H1 (cell line): ENCODE measurements around the gene TMPO. TPM values are rescaled to one million over a fixed set of nuclear protein-coding genes. Genes with fewer than 3 reads are reported as not detected.

Experiments
- BACH1 ChIP-seq: IDR thresholded peaks from 2 replicates; pipeline ENCODE4 v1.6.1; 2012; ENCODE audit warnings: low read length, improper control_type of control experiment
- EZH2 ChIP-seq: fragments of 200-600 bp; sonication (generic); IDR thresholded peaks from 2 replicates; pipeline ENCODE4 v1.7.1; 2012; ENCODE audit warnings: low read depth, mild to moderate bottlenecking, moderate library complexity, low read length, inconsistent platforms; ENCODE audit not compliant: severe bottlenecking
- GTF2F1 ChIP-seq: IDR thresholded peaks from 2 replicates; pipeline ENCODE4 v1.6.1; 2012; ENCODE audit warnings: low read depth, low read length, improper control_type of control experiment, borderline replicate concordance
- JUND ChIP-seq: IDR thresholded peaks from 2 replicates; pipeline ENCODE4 v1.6.1; 2011; ENCODE audit warnings: mild to moderate bottlenecking, improper control_type of control experiment, low read length
- polyA plus RNA-seq, 7 experiments: library from polyadenylated mRNA; depleted of rRNA in 3 of 7; stranded (reverse) in 5 of 7; unstranded in 2 of 7; fragments of >200 nt in 5 of 7; fragments of 200-250 nt in 2 of 7; gene quantifications; 1 replicate in 5 of 7; 2 replicates in 1 of 7; 4 replicates in 1 of 7; pipeline versions ENCODE4 v1.2.1 to v1.2.3, GENCODE V29; 2011 to 2013; ENCODE audit warnings: missing spikeins in 2 of 7, mixed read lengths in 2 of 7
- total RNA-seq: library from RNA; stranded (reverse); fragmentation: NEBNext Ultra II Directional; extraction: Animal tissue kit (Norgen Biotek cat#: 25700); gene quantifications from 2 replicates; pipeline ENCODE4 v1.2.1, GENCODE V29; 2021
- TF ChIP-seq, protein P1 (sequence below): fragments of 300-600 bp; sonication (generic); IDR thresholded peaks from 2 replicates; pipeline ENCODE4 v1.7.1; 2012; ENCODE audit warnings: low read length, moderate library complexity, mild to moderate bottlenecking, inconsistent platforms; ENCODE audit not compliant: insufficient replicate concordance

The TMPO gene
- total and polyA plus RNA-seq, 2 of the 8 experiments (the other 6 are each of a cell fraction or from before 2014, with no cell fraction given) = 43.9 to 195 TPM

DNA sequence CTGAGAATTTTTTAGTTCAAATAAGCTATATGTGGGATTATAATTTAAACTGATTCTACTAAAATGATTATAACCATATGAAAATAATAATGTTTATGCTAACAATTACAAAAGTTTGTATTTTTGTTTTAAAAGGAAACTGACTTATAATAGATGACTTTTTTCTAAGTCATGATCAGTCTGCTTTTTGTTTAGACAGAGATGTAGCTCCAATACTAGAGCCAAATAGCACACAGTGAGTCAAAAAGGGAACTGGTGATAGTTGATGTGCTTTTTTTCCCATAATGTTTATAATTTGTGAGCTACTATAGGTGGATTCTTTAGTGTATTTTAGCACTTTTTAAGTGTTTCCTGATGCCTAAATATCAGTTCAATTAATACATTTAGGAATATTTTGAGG, 28.3 kb downstream of the TMPO start (continued):
- TF ChIP-seq, protein P1, sequence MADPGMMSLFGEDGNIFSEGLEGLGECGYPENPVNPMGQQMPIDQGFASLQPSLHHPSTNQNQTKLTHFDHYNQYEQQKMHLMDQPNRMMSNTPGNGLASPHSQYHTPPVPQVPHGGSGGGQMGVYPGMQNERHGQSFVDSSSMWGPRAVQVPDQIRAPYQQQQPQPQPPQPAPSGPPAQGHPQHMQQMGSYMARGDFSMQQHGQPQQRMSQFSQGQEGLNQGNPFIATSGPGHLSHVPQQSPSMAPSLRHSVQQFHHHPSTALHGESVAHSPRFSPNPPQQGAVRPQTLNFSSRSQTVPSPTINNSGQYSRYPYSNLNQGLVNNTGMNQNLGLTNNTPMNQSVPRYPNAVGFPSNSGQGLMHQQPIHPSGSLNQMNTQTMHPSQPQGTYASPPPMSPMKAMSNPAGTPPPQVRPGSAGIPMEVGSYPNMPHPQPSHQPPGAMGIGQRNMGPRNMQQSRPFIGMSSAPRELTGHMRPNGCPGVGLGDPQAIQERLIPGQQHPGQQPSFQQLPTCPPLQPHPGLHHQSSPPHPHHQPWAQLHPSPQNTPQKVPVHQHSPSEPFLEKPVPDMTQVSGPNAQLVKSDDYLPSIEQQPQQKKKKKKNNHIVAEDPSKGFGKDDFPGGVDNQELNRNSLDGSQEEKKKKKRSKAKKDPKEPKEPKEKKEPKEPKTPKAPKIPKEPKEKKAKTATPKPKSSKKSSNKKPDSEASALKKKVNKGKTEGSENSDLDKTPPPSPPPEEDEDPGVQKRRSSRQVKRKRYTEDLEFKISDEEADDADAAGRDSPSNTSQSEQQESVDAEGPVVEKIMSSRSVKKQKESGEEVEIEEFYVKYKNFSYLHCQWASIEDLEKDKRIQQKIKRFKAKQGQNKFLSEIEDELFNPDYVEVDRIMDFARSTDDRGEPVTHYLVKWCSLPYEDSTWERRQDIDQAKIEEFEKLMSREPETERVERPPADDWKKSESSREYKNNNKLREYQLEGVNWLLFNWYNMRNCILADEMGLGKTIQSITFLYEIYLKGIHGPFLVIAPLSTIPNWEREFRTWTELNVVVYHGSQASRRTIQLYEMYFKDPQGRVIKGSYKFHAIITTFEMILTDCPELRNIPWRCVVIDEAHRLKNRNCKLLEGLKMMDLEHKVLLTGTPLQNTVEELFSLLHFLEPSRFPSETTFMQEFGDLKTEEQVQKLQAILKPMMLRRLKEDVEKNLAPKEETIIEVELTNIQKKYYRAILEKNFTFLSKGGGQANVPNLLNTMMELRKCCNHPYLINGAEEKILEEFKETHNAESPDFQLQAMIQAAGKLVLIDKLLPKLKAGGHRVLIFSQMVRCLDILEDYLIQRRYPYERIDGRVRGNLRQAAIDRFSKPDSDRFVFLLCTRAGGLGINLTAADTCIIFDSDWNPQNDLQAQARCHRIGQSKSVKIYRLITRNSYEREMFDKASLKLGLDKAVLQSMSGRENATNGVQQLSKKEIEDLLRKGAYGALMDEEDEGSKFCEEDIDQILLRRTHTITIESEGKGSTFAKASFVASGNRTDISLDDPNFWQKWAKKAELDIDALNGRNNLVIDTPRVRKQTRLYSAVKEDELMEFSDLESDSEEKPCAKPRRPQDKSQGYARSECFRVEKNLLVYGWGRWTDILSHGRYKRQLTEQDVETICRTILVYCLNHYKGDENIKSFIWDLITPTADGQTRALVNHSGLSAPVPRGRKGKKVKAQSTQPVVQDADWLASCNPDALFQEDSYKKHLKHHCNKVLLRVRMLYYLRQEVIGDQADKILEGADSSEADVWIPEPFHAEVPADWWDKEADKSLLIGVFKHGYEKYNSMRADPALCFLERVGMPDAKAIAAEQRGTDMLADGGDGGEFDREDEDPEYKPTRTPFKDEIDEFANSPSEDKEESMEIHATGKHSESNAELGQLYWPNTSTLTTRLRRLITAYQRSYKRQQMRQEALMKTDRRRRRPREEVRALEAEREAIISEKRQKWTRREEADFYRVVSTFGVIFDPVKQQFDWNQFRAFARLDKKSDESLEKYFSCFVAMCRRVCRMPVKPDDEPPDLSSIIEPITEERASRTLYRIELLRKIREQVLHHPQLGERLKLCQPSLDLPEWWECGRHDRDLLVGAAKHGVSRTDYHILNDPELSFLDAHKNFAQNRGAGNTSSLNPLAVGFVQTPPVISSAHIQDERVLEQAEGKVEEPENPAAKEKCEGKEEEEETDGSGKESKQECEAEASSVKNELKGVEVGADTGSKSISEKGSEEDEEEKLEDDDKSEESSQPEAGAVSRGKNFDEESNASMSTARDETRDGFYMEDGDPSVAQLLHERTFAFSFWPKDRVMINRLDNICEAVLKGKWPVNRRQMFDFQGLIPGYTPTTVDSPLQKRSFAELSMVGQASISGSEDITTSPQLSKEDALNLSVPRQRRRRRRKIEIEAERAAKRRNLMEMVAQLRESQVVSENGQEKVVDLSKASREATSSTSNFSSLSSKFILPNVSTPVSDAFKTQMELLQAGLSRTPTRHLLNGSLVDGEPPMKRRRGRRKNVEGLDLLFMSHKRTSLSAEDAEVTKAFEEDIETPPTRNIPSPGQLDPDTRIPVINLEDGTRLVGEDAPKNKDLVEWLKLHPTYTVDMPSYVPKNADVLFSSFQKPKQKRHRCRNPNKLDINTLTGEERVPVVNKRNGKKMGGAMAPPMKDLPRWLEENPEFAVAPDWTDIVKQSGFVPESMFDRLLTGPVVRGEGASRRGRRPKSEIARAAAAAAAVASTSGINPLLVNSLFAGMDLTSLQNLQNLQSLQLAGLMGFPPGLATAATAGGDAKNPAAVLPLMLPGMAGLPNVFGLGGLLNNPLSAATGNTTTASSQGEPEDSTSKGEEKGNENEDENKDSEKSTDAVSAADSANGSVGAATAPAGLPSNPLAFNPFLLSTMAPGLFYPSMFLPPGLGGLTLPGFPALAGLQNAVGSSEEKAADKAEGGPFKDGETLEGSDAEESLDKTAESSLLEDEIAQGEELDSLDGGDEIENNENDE = no peak
- TF ChIP-seq EZH2 (no peak), BACH1 (no peak), JUND (no peak), GTF2F1 (no peak)
